ENCODE results near the gene CTRL. TPM values are rescaled to one million over a fixed set of nuclear protein-coding genes. Genes with fewer than 3 reads are reported as not detected.

CTRL gene
- total RNA-seq, 2 donors from 2014 or later = 0.66 to 2.3 TPM

DNA sequence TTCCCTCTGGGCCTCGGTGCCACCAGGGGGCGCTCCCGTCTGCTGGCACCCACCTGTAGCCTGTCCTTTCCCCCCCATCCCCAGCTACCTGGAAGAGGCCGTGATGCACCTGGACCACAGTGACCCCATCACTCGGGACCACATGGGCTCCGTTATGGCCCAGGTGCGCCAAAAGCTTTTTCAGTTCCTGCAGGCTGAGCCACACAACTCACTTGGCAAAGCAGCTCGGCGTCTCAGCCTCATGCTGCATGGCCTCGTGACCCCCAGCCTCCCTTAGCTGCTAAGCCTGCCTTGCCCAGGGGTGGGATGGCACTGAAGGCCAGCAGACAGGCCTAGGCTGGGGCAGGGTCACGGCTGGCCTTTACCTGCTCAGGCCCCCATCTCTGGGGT lies 47.8 kb downstream of the CTRL start:
- peak; percentile 93 for DNase-seq
- H3K4me3 Mint-ChIP-seq = no peak overlapping the region
- Histone ChIP-seq H3K27ac (ENCODE audit: low read depth, low read length) (no peak overlapping the region), H3K4me1 (ENCODE audit: control insufficient read depth, insufficient read depth, low read length) (peaks cover 5% of the 10 kb centered on the region), H3K4me3 (ENCODE audit: low read length) (no peak overlapping the region), H3K27me3 (ENCODE audit: control insufficient read depth, insufficient read depth, low read length, poor library complexity, severe bottlenecking) (no peaks in the 10 kb centered on the region), H3K9ac (ENCODE audit: extremely low read depth, low read length, poor library complexity, severe bottlenecking) (no peak overlapping the region), H3K9me3 (ENCODE audit: control insufficient read depth, low read length) (no peaks in the 10 kb centered on the region), H3K36me3 (ENCODE audit: control insufficient read depth, insufficient read depth, low read length) (peaks cover 55% of the 10 kb centered on the region)
- peak; percentile 97 for TF ChIP-seq CTCF (conservative IDR thresholded peaks at IDR 0.05)
- peaks cover 38% of the 10 kb centered on the region for H3K36me3 Mint-ChIP-seq (ENCODE audit: low read depth)
- H3K27me3 Mint-ChIP-seq (ENCODE audit: insufficient read depth) = no peaks in the 10 kb centered on the region
- WGBS, 2 experiments (ENCODE audit: insufficient coverage in 1 of 2, insufficient read length in 1 of 2) = 65 to 76% methylated on average over 5 to 11 of the region's 11 CpGs
- H3K27ac Mint-ChIP-seq = peak overlapping the region; percentile 30
- peaks cover 16% of the 10 kb centered on the region for H3K4me1 Mint-ChIP-seq
- no peaks in the 10 kb centered on the region for H3K9me3 Mint-ChIP-seq

- Mint-ChIP-seq H3K27me3 (ENCODE audit: insufficient read depth) (no peaks in the 10 kb centered on the region), H3K4me1 (peaks cover 13% of the 10 kb centered on the region), H3K4me3 (no peak overlapping the region), H3K9me3 (no peaks in the 10 kb centered on the region), H3K36me3 (ENCODE audit: low read depth) (peaks cover 41% of the 10 kb centered on the region), H3K27ac (peak overlapping the region; percentile 30)
- no peaks in the 10 kb centered on the region for H3K27me3 ChIP-seq (ENCODE audit: control insufficient read depth, insufficient read depth, low read length, poor library complexity, severe bottlenecking)
- H3K4me1 ChIP-seq (ENCODE audit: control insufficient read depth, insufficient read depth, low read length) = peaks cover 5% of the 10 kb centered on the region
- peaks cover 61% of the 10 kb centered on the region for H3K36me3 ChIP-seq (ENCODE audit: control insufficient read depth, insufficient read depth, low read length)
- no peak overlapping the region for H3K27ac ChIP-seq (ENCODE audit: low read depth, low read length)
- no peak for DNase-seq
- TF ChIP-seq CTCF (conservative IDR thresholded peaks at IDR 0.05) = no peak
- H3K9ac ChIP-seq (ENCODE audit: extremely low read depth, low read length, poor library complexity, severe bottlenecking) = no peak overlapping the region
- 76 to 86% methylated on average over 4 to 6 of the region's 6 CpGs for WGBS, 2 experiments (ENCODE audit: insufficient coverage in 1 of 2, insufficient read length in 1 of 2)
- H3K4me3 ChIP-seq (ENCODE audit: low read length) = no peak overlapping the region
- no peaks in the 10 kb centered on the region for H3K9me3 ChIP-seq (ENCODE audit: control insufficient read depth, low read length)
Observed at GRCh38 chr16:67883146-67883871, 48.4 kb downstream of the CTRL start.

DNA sequence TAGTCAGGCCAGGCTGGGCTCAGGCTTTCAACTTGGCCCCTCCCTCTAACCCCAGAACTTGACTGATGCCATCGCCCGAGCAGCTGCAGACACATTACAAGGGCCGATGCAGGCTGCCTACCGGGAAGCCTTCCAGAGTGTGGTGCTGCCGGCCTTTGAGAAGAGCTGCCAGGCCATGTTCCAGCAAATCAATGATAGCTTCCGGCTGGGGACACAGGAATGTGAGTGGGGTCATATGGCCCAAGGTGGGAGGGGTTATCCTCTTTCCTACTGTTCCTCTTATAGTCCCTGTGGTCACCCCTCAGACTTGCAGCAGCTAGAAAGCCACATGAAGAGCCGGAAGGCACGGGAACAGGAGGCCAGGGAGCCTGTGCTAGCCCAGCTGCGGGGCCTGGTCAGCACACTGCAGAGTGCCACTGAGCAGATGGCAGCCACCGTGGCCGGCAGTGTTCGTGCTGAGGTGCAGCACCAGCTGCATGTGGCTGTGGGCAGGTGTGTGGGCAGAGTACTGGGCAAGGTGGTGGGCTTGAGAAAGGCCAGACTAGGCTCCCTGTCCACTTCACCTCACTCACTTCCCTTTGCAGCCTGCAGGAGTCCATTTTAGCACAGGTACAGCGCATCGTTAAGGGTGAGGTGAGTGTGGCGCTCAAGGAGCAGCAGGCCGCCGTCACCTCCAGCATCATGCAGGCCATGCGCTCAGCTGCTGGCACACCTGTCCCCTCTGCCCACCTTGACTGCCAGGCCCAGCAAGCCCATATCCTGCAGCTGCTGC lies 49.1 kb downstream of the CTRL start:
- H3K9ac ChIP-seq (ENCODE audit: extremely low read depth, low read length, poor library complexity, severe bottlenecking) = no peak overlapping the region
- Mint-ChIP-seq H3K4me1 (peaks cover 13% of the 10 kb centered on the region), H3K27ac (no peak overlapping the region), H3K4me3 (no peak overlapping the region), H3K27me3 (ENCODE audit: insufficient read depth) (no peaks in the 10 kb centered on the region), H3K36me3 (ENCODE audit: low read depth) (peaks cover 46% of the 10 kb centered on the region), H3K9me3 (no peaks in the 10 kb centered on the region)
- TF ChIP-seq CTCF (conservative IDR thresholded peaks at IDR 0.05) = no peak
- H3K9me3 ChIP-seq (ENCODE audit: control insufficient read depth, low read length) = no peaks in the 10 kb centered on the region
- no peak overlapping the region for H3K27ac ChIP-seq (ENCODE audit: low read depth, low read length)
- H3K27me3 ChIP-seq (ENCODE audit: control insufficient read depth, insufficient read depth, low read length, poor library complexity, severe bottlenecking) = no peaks in the 10 kb centered on the region
- WGBS, 2 experiments (ENCODE audit: insufficient coverage in 1 of 2, insufficient read length in 1 of 2) = 95 to 100% methylated on average over 6 to 18 of the region's 18 CpGs
- H3K4me1 ChIP-seq (ENCODE audit: control insufficient read depth, insufficient read depth, low read length) = peaks cover 5% of the 10 kb centered on the region
- H3K36me3 ChIP-seq (ENCODE audit: control insufficient read depth, insufficient read depth, low read length) = peaks cover 68% of the 10 kb centered on the region
- no peak for DNase-seq
- H3K4me3 ChIP-seq (ENCODE audit: low read length) = no peak overlapping the region
